SK-N-SH (cell line): ENCODE results near the gene PDF.
"Not testable (repeated sequence)": the region's sequence is repeated elsewhere in the genome, so short reads cannot be mapped to it uniquely, and the experiment has no call there.

Experiments
- ELF1 ChIP-seq: IDR thresholded peaks from 2 replicates; pipeline ENCODE4 v1.4.0; 2012
- EP300 ChIP-seq, 2 experiments: IDR thresholded peaks; 2 replicates each; pipeline versions ENCODE4 v1.4.0 to v1.6.1; 2012; ENCODE audit warnings: borderline replicate concordance in 1 of 2, low read depth in 1 of 2, low read length in 1 of 2
- TF ChIP-seq, protein P1 (sequence below): IDR thresholded peaks from 2 replicates; pipeline ENCODE4 v1.6.1; 2012; ENCODE audit warnings: mild to moderate bottlenecking, low read depth, low read length, moderate library complexity
- TF ChIP-seq, protein P2 (sequence below): fragments of 200-600 bp; sonication (generic); IDR thresholded peaks from 2 replicates; pipeline ENCODE4 v1.6.1; 2017; ENCODE audit warnings: antibody characterized with exemption, mild to moderate bottlenecking, moderate library complexity

DNA sequence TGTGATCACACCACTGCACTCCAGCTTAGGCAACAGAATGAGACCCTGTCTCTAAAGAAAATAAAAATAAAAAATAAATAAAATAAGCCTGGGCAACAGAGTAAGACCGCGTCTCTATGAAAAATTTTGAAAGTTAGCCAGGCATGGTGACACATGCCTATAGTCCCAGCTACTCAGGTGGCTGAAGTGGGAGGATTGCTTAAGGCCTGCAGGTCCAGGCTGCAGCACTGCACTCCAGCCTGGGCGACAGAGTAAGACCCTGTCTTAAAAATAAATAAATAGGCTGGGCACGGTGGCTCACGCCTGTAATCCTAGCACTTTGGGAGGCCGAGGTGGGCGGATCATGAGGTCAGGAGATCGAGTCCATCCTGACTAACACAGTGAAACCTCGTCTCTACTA lies 38.7 kb downstream of the PDF start:
- TF ChIP-seq EP300 (IDR thresholded peaks at IDR 0.05; ENCODE audit: borderline replicate concordance in 1 of 2, low read depth in 1 of 2, low read length in 1 of 2); ELF1: not testable (repeated sequence)
- TF ChIP-seq, protein P1, sequence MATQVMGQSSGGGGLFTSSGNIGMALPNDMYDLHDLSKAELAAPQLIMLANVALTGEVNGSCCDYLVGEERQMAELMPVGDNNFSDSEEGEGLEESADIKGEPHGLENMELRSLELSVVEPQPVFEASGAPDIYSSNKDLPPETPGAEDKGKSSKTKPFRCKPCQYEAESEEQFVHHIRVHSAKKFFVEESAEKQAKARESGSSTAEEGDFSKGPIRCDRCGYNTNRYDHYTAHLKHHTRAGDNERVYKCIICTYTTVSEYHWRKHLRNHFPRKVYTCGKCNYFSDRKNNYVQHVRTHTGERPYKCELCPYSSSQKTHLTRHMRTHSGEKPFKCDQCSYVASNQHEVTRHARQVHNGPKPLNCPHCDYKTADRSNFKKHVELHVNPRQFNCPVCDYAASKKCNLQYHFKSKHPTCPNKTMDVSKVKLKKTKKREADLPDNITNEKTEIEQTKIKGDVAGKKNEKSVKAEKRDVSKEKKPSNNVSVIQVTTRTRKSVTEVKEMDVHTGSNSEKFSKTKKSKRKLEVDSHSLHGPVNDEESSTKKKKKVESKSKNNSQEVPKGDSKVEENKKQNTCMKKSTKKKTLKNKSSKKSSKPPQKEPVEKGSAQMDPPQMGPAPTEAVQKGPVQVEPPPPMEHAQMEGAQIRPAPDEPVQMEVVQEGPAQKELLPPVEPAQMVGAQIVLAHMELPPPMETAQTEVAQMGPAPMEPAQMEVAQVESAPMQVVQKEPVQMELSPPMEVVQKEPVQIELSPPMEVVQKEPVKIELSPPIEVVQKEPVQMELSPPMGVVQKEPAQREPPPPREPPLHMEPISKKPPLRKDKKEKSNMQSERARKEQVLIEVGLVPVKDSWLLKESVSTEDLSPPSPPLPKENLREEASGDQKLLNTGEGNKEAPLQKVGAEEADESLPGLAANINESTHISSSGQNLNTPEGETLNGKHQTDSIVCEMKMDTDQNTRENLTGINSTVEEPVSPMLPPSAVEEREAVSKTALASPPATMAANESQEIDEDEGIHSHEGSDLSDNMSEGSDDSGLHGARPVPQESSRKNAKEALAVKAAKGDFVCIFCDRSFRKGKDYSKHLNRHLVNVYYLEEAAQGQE = not testable (repeated sequence)
- TF ChIP-seq, protein P2, sequence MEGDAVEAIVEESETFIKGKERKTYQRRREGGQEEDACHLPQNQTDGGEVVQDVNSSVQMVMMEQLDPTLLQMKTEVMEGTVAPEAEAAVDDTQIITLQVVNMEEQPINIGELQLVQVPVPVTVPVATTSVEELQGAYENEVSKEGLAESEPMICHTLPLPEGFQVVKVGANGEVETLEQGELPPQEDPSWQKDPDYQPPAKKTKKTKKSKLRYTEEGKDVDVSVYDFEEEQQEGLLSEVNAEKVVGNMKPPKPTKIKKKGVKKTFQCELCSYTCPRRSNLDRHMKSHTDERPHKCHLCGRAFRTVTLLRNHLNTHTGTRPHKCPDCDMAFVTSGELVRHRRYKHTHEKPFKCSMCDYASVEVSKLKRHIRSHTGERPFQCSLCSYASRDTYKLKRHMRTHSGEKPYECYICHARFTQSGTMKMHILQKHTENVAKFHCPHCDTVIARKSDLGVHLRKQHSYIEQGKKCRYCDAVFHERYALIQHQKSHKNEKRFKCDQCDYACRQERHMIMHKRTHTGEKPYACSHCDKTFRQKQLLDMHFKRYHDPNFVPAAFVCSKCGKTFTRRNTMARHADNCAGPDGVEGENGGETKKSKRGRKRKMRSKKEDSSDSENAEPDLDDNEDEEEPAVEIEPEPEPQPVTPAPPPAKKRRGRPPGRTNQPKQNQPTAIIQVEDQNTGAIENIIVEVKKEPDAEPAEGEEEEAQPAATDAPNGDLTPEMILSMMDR = not testable (repeated sequence)
